Astrocyte of the cerebellum (primary cell): ENCODE measurements around the gene PRDM8.

Source experiments
- DNase-seq: peaks from one replicate; pipeline ENCODE4 v3.0.0-alpha.2; 2011; ENCODE audit warnings: low read depth
- H3K4me3 ChIP-seq: 2 replicates; pipeline ENCODE4 v1.5.1; 2011; ENCODE audit warnings: mild to moderate bottlenecking, low read depth, low read length, moderate library complexity
- CTCF ChIP-seq: IDR thresholded peaks from 2 replicates; pipeline ENCODE4 v1.5.1; 2012; ENCODE audit warnings: low read length, low read depth, moderate library complexity, mild to moderate bottlenecking; ENCODE audit errors: missing control alignments
- in situ Hi-C: cut with HindIII; loops from 2 replicates; pipeline ENCODE4 v1.10.0; 2017; ENCODE audit warnings: low sequenced_read_pairs

The PRDM8 gene

GRCh38 chr4:80187677-80188076, 9.6 kb upstream of the PRDM8 start:
- DNase-seq, result no peak
- in situ Hi-C loops, result no loop called here
- no peak for TF ChIP-seq CTCF
- H3K4me3 ChIP-seq, result no peak overlapping the region

DNA sequence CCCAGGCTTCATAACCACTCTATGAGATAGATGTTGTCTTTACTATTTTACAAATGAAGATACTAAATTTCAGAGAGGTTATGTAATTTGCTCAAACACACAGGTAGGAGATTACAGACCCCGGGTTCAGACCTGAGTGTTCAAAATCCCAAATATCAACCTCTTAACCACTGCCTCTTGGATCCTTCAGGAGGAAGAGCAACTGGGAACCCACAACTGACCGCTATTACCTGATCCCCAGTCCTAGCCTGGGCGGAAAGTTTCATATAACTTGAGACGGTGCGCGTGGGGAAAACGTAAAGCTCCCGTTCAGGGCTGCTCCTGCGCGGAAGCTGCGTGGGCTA, 8.9 kb upstream of the PRDM8 start:
- H3K4me3 ChIP-seq, result no peak overlapping the region
- in situ Hi-C loops, result no loop called here
- no peak for DNase-seq
- no peak for TF ChIP-seq CTCF

- TF ChIP-seq CTCF, result no peak
- DNase-seq, result no peak
- no peak overlapping the region for H3K4me3 ChIP-seq
- in situ Hi-C loops, result no loop called here
These were observed 8.4 kb upstream of the PRDM8 start for GRCh38 chr4:80188801-80189458.

DNA sequence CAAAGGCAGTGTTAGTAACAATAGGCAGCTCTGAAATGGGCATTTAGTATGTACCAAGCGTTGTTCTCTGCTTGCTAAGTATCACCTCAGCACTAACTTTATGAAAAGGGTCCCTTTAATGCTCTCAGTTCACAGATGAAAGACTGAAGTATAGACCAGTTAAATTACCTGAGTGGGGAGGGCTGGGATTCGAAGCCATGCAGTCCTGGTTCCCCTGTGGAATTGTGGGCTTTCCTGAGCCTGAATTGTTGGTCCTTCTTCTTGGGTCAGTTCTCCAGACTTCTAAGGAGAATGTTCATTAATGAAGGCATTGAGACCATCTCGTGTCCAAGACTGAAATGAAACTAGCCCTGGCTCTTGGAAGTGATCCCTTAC, 7.7 kb upstream of the PRDM8 start:
- in situ Hi-C loops, result no loop called here
- no peak for TF ChIP-seq CTCF
- no peak for DNase-seq
- peak overlapping the region; percentile 6 for H3K4me3 ChIP-seq

DNA sequence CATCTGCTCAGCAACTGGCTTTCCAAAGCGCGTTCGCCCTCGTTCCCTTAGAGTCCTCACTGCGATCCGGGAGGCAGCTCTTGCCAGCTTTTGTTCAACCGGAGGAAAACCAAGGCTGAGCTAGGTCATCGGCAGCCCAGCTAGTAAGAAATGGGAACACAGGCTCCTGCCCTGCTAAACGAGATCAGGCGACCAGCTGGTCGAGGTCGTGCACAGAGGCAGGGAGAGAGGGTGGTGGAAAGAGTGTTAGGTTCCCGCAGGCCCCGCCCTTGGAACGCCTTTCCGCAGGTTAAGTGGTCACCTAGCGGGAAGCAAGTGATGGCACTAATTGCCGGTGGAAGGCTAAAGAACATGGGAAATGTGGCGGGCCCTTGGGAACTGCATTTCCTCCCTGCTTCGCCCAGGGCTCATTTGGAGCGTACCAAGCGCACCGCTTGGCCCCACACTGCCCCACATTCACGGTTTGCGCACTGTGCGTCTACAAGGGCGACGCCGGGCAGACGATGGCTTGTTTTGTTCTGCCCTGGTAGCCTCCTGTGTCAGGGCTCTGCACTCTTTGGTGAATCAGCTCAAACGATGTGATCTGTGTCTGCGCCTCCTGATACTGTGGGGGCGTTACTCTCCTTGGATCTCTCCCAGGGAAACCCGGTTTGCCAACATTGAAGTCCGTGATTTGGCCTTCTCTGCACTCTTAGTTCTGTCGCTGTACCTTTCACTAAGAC, 7.2 kb upstream of the PRDM8 start:
- H3K4me3 ChIP-seq, result peak overlapping the region; percentile 6
- no peak for DNase-seq
- in situ Hi-C loops, result no loop called here
- TF ChIP-seq CTCF, result no peak

DNA sequence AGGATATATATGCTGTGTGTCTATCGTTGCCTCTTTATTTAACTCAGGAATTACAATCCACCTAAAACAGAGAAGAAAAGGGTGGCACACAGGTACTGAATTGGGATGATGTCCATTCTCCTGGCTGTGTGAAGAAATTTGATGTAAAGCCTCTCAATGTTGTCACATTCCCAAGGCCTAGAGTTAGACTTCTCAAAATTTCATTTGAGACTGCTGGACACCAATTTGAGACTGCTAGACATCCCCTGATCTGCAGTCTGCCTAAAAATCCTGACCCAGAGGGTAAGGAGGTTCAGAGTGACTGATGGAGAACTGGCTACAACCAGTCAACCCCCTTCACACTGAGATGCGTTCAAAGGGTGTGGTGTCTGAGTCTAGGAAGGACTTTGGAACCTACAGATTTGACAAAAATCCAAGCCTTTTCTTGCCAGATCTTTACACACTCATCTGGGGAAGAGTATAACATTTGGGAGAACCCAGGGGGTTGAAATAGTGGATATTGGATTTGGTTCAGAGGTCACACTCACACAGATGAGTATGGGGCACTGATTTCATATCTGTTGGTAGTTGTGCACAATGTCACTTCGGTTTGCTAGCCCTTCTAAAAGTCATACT, 4.9 kb upstream of the PRDM8 start:
- no peak for DNase-seq
- in situ Hi-C loops, result no loop called here
- H3K4me3 ChIP-seq, result no peak overlapping the region
- TF ChIP-seq CTCF, result no peak
